ENCODE results near the gene SCO2.
A peak's percentile ranks its signal among the peaks of the same experiment; 100 is the strongest.

The SCO2 gene

DNA sequence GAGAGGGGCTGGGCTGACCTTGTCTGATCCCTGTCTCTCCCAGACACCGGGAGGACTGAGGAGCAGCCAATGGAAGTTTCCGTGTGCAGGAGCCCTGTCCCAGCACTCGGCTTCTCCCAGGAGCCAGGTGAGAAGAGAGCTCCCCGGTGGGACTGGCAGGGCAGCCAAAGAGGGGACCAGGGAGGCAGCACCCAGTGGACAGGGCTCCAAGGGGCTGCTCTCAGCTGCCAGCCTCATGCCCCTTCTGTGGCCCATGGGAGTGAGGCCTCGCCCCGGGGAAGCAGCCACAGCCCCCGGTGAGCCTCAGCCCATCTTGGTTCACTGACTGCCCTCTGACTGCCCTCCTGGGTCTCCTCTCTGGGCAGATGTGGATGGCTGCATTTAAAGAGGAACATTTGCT, 6.8 kb downstream of the SCO2 start:
- no peak for DNase-seq

DNA sequence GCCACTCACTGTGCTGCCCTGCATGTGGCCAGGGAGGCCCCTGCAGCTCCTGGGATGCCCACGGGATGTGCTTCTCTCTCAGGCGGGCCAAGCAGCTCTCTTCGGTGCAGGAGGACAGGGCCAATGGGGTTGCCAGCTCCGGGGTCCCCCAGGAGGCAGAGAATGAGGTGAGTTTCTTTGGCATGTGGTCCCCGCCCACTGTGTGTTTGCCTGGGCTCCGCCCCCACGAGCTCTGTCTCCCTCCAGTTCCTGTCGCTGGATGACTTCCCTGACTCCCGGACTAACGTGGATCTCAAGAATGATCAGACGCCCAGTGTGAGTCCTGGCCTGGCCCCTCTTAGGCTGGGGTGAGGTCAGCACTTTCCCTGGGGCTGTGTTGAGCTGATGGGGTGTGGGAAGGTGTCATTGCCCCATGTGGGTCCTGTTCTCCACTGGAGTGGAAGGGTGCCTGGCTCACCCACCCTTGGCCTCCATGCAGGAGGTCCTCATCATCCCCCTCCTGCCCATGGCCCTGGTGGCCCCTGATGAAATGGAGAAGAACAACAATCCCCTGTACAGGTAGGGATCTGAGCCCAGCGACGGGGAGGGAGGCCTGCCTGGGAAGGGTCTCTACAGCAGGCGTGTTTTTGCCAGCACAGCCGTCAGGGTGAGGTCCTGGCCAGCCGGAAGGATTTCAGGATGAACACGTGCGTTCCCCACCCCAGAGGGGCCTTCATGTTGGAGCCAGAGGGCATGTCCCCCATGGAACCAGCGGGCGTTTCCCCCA, 7.7 kb downstream of the SCO2 start:
- no peak for DNase-seq

DNA sequence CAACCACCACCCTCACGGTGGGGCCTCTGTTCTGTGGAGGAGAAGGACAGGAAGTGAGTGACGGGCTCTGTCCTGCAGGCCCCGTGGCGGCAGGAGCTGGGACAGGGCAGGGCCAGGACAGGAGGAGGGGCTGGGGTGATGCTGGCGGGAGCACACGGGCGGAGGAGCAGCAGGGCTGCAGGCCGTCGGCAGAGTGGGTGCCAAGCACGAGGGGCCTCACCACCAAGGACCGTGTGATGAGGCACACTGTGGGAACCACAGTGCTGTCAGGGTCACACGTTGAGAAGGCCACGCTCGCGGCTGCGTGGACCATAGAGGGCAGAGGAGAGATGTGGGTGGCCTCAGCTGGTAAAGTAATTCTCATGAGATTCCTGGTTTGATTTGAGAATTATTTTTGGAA, 8.5 kb downstream of the SCO2 start:
- no peak for DNase-seq

DNA sequence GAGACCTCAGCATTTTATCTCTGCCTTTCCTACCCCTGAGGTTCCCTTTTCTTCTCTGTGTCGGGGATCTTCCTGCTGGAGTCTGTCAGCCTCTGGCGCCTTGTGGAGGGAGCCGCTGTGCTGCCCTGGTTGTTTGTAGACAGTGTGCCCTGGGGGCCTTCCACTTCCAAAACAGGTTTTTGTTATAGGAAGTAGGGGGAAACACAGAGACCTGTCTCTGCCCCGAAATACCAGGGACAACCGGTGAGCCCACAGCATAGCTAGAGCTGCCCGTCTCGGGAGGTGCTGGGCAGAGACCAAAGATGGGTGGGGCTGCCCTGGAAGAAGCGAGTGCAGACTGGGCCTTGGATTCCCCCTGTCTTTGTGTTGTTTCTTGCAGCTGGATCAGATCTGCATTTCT, 9.3 kb downstream of the SCO2 start:
- DNase-seq = no peak

DNA sequence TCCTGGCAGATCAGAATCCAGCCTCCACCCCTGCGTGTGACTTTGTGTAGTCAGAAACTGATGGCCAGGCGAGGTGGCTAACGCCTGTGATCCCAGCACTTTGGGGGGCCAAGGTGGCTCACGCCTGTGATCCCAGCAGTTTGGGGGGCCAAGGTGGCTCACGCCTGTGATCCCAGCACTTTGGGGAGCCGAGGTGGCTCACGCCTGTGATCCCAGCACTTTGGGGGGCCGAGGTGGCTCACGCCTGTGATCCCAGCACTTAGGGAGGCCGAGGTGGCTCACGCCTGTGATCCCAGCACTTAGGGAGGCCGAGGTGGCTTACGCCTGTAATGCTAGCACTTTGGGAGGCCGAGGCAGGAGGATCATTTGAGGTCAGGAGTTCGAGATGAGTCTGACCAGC, 12.2 kb downstream of the SCO2 start:
- DNase-seq = no peak

DNA sequence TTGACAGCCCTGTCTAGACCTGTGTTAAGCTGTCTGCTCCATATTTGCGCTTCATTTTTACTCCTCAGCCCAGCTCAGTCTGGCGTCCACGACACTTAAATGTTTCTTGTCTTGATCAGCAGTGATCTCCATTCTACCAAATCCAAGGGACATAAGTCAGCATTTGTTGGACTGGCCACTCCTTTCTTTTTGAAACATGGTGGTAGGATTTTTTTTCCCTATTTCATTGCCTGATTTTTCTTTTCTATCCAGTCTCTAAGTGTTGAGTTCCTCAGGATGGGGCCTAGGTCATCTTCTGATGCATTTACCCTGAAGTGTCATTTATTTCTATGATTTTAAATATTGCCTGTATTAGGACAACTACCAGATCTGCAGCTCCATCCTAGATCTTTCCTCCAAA, 16.5 kb downstream of the SCO2 start:
- DNase-seq = no peak

DNA sequence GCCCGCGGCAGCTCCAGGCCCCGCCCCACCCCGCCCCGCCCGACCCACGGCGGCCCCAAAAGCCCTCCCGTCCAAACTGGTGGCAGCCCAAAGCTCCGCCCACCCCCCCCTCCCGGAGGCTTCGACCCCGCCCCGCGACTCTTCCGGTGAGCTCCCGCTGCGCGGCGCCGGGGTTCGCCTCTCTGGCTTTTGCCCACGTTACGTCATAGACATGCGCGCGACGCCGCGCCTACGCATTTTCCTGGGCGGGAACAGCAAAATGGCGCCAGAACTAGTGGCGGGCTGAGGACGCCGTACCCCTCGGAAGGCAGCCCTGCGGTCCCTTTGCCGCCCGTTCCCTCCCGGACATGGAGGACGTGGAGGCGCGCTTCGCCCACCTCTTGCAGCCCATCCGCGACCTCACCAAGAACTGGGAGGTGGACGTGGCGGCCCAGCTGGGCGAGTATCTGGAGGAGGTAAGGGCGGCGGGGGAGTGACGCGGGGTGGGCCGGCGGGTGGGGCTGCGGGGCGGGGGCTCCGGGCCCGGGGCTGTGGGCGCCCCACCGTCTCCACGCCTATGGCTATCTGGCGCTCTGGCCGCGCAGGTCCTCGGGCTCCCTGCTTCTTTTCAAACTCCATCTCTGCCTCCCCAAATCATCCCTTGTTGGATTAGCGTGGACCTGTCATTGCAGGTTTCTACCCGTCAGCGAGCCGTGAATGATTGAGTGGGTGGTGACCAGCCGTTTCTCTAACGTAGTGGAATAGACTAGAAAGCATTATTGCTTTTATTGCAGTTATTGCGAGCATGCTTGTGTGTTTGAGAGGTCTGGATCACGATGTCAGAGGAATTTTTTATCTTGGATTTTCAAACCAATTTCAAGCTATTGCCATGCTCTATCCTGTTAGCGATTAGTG, 17.2 kb downstream of the SCO2 start, which contains the start of gene NCAPH2:
TSS of gene NCAPH2 (plus strand) at position 234 of the 894 bp plus-strand sequence. CDS start at position 348, 114 bp downstream.
- DNase-seq = peak; percentile 65

DNA sequence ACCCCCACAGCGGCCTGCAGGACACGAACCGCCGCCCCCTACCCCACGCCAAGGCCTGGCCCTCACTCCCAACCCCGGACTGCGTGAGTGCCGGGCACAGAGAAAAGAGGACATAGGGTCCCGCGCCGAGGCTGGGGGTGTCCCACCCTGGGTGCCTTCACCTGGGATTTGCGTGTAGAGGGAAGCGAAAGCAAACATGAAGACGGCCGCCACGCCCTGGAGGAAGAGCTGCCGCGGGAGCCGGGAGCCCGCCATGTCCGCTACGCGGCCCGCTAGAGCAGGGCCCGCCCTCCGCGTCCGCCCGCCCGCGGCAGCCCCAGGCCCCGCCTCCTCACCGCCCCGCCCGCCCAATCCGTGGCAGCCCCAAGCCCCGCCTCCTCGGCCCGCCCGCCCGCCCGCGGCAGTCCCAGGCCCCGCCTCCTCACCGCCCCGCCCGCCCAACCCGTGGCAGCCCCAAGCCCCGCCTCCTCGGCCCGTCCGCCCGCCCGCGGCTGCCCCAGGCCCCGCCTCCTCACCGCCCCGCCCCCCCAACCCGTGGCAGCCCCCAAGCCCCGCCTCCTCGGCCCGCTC, 17.9 kb downstream of the SCO2 start, which contains the start of gene LMF2:
TSS of gene LMF2 (minus strand) at position 282 of the 570 bp plus-strand sequence. CDS start at position 255, 27 bp downstream.
- peak; percentile 55 for DNase-seq

DNA sequence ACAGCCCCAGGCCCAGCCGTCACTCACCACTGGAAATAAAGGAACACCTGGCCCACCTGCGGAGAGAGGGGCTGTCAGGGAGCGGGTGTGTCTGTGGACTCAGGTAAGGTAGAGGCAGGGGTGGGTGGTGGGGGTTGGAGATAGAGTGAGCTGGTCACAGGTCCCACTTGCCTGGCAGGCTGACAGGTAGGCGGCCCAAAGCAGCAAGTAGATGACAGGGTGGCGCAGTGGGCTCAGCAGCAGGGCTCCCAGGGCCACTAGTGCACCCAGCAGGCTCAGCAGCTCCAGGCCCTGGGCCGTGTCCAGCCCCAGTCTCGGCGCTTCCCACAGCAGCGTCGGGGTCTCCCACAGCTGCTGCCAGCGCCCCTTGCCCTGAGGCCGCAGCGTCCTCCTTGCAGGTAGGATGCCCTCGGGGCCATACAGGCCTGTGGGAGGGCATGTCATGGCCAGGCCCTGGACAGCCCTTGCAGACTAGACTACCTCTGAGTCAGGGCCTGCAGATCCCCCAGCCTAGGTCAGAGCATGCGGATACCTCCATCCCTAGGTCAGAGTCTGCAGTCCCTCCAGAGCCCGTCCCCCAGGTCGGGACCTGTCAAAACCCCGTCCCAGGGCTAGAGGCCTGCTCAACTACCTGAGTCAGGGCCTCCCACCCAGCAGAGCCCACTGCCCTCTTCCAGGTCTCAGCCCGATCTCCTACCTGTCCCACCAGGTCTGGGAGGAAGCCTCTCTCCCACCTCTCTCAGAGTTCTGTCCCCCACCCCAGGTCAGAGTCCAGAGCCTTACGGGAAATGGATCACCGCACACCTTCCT, 18.6 kb downstream of the SCO2 start:
- no peak for DNase-seq

DNA sequence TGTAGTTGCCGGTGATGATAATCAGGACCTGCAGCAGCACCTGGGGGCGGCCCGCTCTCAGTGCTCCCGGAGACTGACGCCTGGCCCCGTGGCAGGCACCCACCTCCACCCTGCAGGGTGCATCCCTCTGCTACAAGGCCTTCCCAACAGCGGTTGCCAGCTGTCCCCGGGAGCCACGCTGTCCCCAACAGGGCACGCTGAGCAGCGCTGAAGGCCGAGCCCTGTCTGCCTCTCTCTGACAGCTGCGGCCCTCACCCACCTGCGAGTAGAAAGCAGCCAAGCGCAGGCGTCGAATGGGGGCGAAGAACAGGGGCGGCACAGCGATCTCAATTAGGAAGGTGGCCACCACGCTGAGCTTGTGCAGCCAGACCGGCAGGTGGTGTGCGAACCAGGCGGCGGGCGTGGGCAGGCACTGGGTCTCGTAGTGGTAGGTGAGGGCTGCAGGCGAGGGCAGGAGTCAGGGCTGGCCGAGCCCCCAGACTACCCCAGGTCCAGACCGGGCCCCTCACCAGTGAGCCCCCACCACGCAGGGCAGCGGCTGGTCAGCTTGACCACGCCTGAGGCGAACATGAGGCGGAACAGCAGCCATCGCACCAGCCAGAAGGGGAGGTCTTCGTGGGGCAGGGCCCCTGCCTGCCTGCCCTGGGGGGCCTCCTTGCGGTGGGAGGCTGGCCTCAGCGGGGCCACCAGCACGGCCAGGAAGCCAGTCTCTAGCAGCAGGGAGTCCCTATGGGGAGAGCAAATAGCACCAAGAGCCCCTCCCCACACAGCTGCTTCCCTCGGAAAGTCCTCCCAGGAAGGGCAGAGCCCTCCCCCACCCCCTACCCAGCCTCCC, 19.4 kb downstream of the SCO2 start:
- DNase-seq = no peak

DNA sequence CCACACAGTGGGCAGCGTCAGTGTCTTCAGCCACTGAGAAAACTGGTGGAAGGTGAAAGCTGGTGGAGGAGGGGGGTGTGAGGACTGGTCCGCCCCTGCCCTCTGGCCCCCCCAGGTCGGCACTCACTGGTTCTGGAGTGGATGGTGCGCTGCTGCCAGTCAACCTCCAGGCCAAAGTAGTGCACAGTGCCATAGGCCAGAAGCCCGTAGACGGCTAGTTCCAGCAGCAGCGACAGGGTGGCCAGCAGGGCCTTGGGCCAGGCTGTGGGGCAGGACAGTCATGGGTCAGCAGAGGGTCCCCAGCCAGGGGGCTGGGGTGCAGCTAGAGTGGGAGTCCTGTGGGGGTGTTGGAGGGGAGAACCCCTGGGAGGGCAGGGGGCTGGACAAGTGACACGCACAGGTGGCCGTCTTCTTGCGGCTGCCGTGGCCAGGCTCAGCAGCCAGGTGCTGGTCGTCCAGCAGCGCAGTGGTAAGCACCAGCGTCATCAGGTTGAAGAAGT, 20.1 kb downstream of the SCO2 start:
- no peak for DNase-seq

DNA sequence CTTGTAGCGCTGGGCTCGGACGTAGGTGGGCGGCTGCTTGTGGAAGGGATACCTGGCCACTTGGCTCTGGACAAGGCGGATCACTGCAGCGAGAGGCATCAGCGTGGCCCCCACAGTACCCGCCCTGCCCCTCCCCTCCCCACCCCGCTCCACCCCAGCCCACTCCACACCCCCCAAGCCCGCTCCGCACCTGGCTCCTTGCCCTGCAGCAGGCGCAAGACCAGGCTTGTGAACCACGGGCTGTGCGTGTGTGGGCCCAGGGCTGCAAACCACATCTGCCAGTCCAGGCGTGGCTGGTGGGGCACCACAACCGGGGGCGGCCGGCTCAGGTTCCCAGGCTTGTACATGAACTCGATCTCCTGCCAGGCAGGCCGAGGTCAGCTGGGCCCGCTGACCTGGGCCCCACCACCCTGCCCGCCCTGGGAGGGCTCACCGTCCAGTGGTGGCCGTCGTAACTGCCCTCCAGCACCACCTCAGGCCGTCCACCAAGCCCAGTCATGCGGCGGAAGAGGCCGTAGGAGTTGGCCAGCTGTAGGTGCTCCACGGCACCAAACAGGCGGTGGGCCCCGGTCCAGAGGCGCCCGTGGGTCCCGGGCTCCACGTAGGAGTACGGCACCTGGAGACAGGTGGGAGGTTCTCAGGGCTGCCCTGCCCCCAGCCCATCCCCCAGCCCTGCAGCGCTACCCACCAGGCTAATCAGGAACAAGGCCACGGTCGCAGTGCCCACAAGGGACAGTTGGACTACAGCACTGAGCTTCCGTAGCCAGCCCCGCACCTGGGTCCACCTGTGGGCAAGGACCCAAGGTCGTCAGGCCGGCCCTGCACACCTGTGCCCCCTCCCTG, 20.8 kb downstream of the SCO2 start:
- no peak for DNase-seq

DNA sequence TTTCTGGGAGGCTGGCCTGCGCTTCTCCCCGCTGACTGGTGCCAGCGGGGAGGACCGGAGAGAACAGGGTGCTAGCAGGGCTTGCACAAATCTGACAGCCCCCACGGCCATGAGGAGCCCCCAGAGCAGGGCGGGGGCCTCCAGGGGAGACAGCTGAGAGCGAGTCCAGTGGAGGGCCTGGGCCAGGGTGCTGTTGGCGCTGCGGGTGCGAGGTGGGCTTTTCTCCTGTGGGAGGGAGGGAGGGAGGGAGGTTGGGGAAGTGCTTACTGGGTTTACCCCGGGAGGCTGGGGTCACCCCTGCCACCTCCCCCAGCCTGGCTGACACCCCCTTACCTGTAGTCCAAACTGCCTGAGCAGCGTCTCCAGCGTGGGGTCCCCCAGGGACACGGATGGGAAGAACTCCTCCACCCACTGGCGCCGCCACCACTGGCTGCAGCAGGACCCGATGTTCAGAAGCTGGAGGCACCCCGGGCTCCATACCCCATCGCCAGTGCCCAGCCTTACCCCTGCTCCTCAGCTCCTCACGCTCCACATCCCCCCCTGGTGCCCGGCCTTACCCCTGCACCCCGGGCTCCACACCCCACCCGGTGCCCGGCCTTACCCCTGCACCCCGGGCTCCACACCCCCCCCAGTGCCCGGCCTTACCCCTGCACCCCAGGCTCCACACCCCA, 21.8 kb downstream of the SCO2 start:
- no peak for DNase-seq

DNA sequence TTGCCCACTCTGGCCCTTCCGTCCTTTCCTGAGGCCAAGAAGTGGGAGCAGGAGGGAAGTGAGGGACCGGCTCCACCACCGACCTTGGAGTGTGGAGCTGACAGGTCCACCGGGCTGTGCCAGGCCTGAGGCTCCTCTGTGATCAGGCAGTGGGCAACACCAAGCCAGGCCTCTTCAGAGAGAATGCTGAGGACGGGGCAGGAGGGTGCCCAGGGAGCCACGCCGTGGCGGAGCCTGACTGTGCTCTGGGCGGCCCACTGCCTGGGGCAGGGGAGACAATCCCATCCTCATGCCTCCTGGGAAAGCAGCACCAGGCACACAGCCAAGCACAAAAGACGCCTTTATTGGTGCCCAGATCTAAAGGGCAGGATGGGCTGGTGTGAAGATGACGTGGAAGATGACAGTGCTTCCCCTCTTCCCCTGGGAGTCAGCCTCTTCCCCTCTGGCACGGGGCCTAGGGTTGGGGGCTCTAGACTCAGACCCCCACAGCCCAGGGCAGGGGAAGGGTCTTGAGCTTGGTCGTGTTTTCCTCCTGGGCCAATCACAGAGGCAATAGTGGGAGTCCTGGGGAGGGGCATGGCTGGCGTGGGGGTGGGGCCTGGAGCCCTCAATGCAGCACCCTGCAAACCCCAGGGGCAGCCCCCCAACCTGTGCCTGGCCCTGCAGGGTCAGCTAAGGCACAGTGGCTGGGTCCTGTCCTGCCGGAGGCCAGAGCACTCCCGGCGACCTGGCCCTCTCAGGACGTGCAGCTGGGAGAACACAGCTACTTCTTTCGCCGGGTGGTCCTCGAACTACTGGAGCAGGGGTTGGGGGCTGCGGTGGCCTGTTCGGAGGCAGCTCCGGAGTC, 22.5 kb downstream of the SCO2 start:
- no peak for DNase-seq

DNA sequence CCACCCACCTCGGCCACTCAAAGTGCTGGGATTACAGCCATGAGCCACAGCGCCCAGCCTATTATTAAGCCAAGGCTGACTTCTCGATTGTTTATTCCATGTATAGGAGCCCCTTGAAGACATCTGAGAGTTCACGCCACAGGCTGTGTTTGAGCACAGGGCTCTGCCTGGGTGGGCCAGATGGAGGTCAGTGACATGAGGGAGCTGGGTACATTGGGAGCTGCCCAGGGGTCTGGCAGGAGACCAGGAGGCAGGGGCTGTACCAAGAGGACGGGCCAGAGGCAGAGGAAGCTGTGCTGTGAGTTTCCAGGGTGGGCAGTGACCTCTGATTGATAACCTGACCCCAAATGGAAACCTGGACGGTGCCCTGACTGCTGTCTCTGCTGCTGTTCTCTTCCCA, 23.3 kb downstream of the SCO2 start:
- no peak for DNase-seq

DNA sequence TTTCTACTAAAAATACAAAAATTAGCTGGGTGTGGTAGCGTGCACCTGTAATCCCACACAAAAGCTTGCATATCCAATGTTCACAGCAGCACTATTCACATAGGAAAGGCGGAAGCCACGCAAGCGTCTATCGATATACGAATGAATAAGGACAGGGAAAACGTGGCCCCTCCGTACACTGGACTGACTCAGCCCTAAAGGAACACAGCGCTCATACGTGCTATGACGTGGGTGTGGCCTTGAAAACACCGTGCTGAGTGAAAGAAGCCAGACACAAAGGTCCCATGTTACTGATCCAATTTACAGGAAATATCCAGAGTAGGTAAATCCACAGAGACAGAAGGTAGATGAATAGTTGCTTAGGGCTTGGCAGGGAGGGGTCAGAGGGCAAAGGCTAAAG, 24.9 kb downstream of the SCO2 start:
- DNase-seq = no peak

DNA sequence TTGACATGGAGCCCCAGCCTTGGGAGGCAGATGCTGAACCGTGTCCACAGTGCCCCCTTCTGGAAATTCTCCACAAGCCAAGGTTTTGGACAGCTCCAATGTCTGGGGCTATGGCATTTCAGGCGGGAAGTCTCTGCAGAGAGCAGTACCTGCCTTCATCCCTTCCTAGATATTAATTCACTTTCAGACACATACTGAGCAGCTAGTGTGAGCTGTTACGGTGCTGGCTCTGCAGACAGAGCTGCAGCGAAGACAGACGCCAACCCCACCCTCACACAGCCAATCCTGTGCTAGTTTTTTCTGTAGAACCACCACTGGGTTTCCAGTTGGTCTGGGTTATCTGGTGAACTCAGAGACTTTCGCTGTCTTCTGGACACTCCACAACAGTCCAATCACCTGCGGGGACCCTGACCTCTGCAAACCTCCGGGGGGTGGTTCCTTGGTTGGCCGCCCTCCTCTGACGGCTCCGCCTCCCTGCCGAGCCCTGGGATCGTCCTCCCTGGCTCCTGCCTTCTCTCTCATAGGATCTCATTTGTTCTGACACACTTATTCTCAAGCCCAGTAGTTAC, 27.0 kb downstream of the SCO2 start:
- peak; percentile 5 for DNase-seq

DNA sequence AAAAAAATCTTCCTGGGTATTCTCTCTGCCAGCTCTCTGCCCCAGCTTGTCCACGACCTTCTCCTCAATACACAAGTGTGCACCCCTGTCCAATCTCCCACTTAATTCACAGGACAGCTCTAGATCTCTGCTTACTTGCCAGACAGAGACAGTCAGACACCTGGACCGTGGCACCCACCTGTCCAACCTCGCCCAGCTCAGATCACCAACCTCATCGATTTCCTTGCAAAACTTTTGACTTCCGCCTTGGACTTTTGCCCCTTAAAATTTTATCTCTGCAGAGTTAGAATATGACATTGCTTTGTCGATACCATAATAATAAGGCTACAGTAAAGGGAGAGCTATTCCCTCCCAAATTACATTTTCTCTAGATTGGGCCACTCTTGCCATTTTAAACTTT, 28.3 kb downstream of the SCO2 start:
- no peak for DNase-seq

Measured in NCI-H1092 (cell line).